Epithelial cell of esophagus (primary cell): Measurements from ENCODE around the gene SLC16A1.

ENCODE experiments used
- DNase-seq: peaks from one replicate; pipeline ENCODE4 v3.0.0; 2010; ENCODE audit warnings: low read depth
- H3K4me3 ChIP-seq: 2 replicates; pipeline ENCODE4 v1.5.1; 2011; ENCODE audit warnings: mild to moderate bottlenecking, low read length, control low read depth
- CTCF ChIP-seq: IDR thresholded peaks from 2 replicates; pipeline ENCODE4 v1.5.1; 2011; ENCODE audit warnings: low read depth, mild to moderate bottlenecking, low read length, control low read depth, inconsistent platforms; ENCODE audit not compliant: insufficient read depth; ENCODE audit errors: missing control alignments

SLC16A1 gene

GRCh38 chr1:112937495-112937894 lies 18.5 kb downstream of the SLC16A1 start:
- no peak overlapping the region for H3K4me3 ChIP-seq
- no peak for DNase-seq
- TF ChIP-seq CTCF: no peak

GRCh38 chr1:112937070-112937469 lies 18.9 kb downstream of the SLC16A1 start:
- TF ChIP-seq CTCF: no peak
- no peak overlapping the region for H3K4me3 ChIP-seq
- peak; percentile 81 for DNase-seq

- DNase-seq: peak; percentile 59
- no peak overlapping the region for H3K4me3 ChIP-seq
- no peak for TF ChIP-seq CTCF
These were observed 20.4 kb downstream of the SLC16A1 start for GRCh38 chr1:112935461-112936111.

- no peak for TF ChIP-seq CTCF
- no peak overlapping the region for H3K4me3 ChIP-seq
- no peak for DNase-seq
These were observed 21.4 kb downstream of the SLC16A1 start for GRCh38 chr1:112934577-112934976.

GRCh38 chr1:112933820-112934571 lies 22.0 kb downstream of the SLC16A1 start:
- no peak overlapping the region for H3K4me3 ChIP-seq
- DNase-seq: no peak
- no peak for TF ChIP-seq CTCF

- no peak overlapping the region for H3K4me3 ChIP-seq
- TF ChIP-seq CTCF: no peak
- DNase-seq: peak; percentile 57
These were observed 26.0 kb downstream of the SLC16A1 start for GRCh38 chr1:112929979-112930378.
